Upper lobe of right lung (tissue), 1 donor: ENCODE results near the gene FNIP2. TPM values are rescaled to one million over a fixed set of nuclear protein-coding genes. Genes with fewer than 3 reads are reported as not detected.

ENCODE experiments used
- ATAC-seq: fragments of 200-7000 bp; cut with Tn5 transposase; one replicate; pipeline ENCODE4 v1.9.1; 2020; ENCODE audit warnings: mild to moderate bottlenecking, moderate library complexity
- DNase-seq: peaks from one replicate; pipeline ENCODE4 v3.0.0-alpha.2; 2020
- H3K27ac ChIP-seq: fragments of 200-600 bp; one replicate; pipeline ENCODE4 v1.8.0; 2022
- H3K27me3 ChIP-seq: fragments of 200-600 bp; one replicate; pipeline ENCODE4 v1.8.0; 2022; ENCODE audit warnings: mild to moderate bottlenecking
- H3K36me3 ChIP-seq: fragments of 200-600 bp; one replicate; pipeline ENCODE4 v1.8.0; 2022
- H3K4me1 ChIP-seq: fragments of 200-600 bp; one replicate; pipeline ENCODE4 v1.8.0; 2022
- H3K4me3 ChIP-seq: fragments of 200-600 bp; one replicate; pipeline ENCODE4 v1.8.0; 2022; ENCODE audit warnings: mild to moderate bottlenecking
- H3K9me3 ChIP-seq: fragments of 200-600 bp; one replicate; pipeline ENCODE4 v1.8.0; 2022
- CTCF ChIP-seq: fragments of 200-600 bp; IDR thresholded peaks from one replicate; pipeline ENCODE4 v1.8.0; 2022; ENCODE audit warnings: antibody characterized with exemption
- intact Hi-C: fragments of 100-400 bp; cut with DNase I; formaldehyde crosslinking; loops from one replicate; pipeline ENCODE4 v1.11.0; 2022
- total RNA-seq: library from RNA; stranded (reverse); fragmentation: NEBNext Ultra II Directional; extraction: Animal tissue kit (Norgen Biotek cat#: 25700); gene quantifications from one replicate; pipeline ENCODE4 v1.2.1, GENCODE V29; 2021
- donor health status: DM: no; HTN: yes; CAD: no; lungs with severe emphysema.

FNIP2 gene
- total RNA-seq, 1 donor from 2014 or later, result 98.4 TPM

GRCh38 chr4:158809611-158810486, 41.0 kb downstream of the FNIP2 start:
- Histone ChIP-seq H3K9me3 (no peaks in the 10 kb centered on the region), H3K36me3 (no peaks in the 10 kb centered on the region), H3K4me1 (peaks cover 69% of the 10 kb centered on the region), H3K4me3 (no peak overlapping the region), H3K27me3 (no peaks in the 10 kb centered on the region), H3K27ac (peak overlapping the region; percentile 58)
- intact Hi-C loops, result no loop called here
- DNase-seq (no peak), ATAC-seq (peak; percentile 82)
- no peak for TF ChIP-seq CTCF

- no peak overlapping the region for H3K4me3 ChIP-seq
- intact Hi-C loops, result no loop called here
- no peaks in the 10 kb centered on the region for H3K36me3 ChIP-seq
- no peaks in the 10 kb centered on the region for H3K27me3 ChIP-seq
- no peak for TF ChIP-seq CTCF
- ATAC-seq (peak; percentile 54), DNase-seq (no peak)
- no peaks in the 10 kb centered on the region for H3K9me3 ChIP-seq
- H3K4me1 ChIP-seq, result peaks cover 74% of the 10 kb centered on the region
- H3K27ac ChIP-seq, result peak overlapping the region; percentile 58
Observed at GRCh38 chr4:158810487-158811215, 41.8 kb downstream of the FNIP2 start.

- intact Hi-C loops, result no loop called here
Observed at GRCh38 chr4:158811216-158811540, 42.4 kb downstream of the FNIP2 start.

GRCh38 chr4:158811704-158812103, 42.9 kb downstream of the FNIP2 start:
- intact Hi-C loops, result no loop called here
- Histone ChIP-seq H3K36me3 (no peaks in the 10 kb centered on the region), H3K4me3 (no peak overlapping the region), H3K4me1 (peaks cover 74% of the 10 kb centered on the region), H3K27ac (peak overlapping the region; percentile 58), H3K27me3 (no peaks in the 10 kb centered on the region), H3K9me3 (no peaks in the 10 kb centered on the region)
- TF ChIP-seq CTCF, result no peak
- DNase-seq, result no peak
- peak; percentile 75 for ATAC-seq

More at GRCh38 chr4:158811216-158811540, 42.4 kb downstream of the FNIP2 start:
- no peak overlapping the region for H3K4me3 ChIP-seq
- H3K4me1 ChIP-seq, result peaks cover 74% of the 10 kb centered on the region
- ATAC-seq, result no peak
- DNase-seq, result no peak
- H3K27me3 ChIP-seq, result no peaks in the 10 kb centered on the region
- TF ChIP-seq CTCF, result no peak
- no peaks in the 10 kb centered on the region for H3K9me3 ChIP-seq
- no peaks in the 10 kb centered on the region for H3K36me3 ChIP-seq
- peak overlapping the region; percentile 58 for H3K27ac ChIP-seq

- H3K27me3 ChIP-seq, result no peaks in the 10 kb centered on the region
- intact Hi-C loops, result no loop called here
- H3K4me1 ChIP-seq, result peaks cover 74% of the 10 kb centered on the region
- no peak overlapping the region for H3K4me3 ChIP-seq
- H3K9me3 ChIP-seq, result no peaks in the 10 kb centered on the region
- no peak for TF ChIP-seq CTCF
- peak overlapping the region; percentile 58 for H3K27ac ChIP-seq
- H3K36me3 ChIP-seq, result no peaks in the 10 kb centered on the region
- ATAC-seq (no peak), DNase-seq (no peak)
Observed at GRCh38 chr4:158812133-158812532, 43.3 kb downstream of the FNIP2 start.
